BLaER1 treated with 17β-estradiol and CSF1 and Interleukin-3, amounts not matched to agents 10 nM and 100 nM (cell line): ENCODE data around the gene CARD10.

Experiments used
- H3K27ac ChIP-seq, 11 experiments: shearing (Covaris generic); formaldehyde crosslinking; 2 replicates each; pipeline ENCODE4 v1.8.1; 2022
- H3K27me3 ChIP-seq, 11 experiments: shearing (Covaris generic); formaldehyde crosslinking; 2 replicates each; pipeline ENCODE4 v1.8.1; 2022
- H3K36me3 ChIP-seq, 11 experiments: shearing (Covaris generic); formaldehyde crosslinking; 2 replicates each; pipeline ENCODE4 v1.8.1; 2022
- H3K4me1 ChIP-seq, 10 experiments: shearing (Covaris generic); formaldehyde crosslinking; 2 replicates each; pipeline ENCODE4 v1.8.1; 2022
- H3K4me2 ChIP-seq, 11 experiments: shearing (Covaris generic); formaldehyde crosslinking; 2 replicates each; pipeline ENCODE4 v1.8.1; 2022
- H3K4me3 ChIP-seq, 10 experiments: shearing (Covaris generic); formaldehyde crosslinking; 2 replicates each; pipeline ENCODE4 v1.8.1; 2022
- H3K9ac ChIP-seq, 11 experiments: shearing (Covaris generic); formaldehyde crosslinking; 2 replicates each; pipeline ENCODE4 v1.8.1; 2022
- H3K9me3 ChIP-seq, 11 experiments: shearing (Covaris generic); formaldehyde crosslinking; replicated peaks in 1 of 11; 2 replicates each; pipeline ENCODE4 v1.8.1; 2022
- H4K20me1 ChIP-seq, 11 experiments: shearing (Covaris generic); formaldehyde crosslinking; 2 replicates each; pipeline ENCODE4 v1.8.1; 2022
- Cebpa-rat ChIP-seq, 11 experiments: shearing (Covaris generic); IDR thresholded peaks; 2 replicates each; pipeline ENCODE4 v1.8.1; 2022

Gene CARD10

DNA sequence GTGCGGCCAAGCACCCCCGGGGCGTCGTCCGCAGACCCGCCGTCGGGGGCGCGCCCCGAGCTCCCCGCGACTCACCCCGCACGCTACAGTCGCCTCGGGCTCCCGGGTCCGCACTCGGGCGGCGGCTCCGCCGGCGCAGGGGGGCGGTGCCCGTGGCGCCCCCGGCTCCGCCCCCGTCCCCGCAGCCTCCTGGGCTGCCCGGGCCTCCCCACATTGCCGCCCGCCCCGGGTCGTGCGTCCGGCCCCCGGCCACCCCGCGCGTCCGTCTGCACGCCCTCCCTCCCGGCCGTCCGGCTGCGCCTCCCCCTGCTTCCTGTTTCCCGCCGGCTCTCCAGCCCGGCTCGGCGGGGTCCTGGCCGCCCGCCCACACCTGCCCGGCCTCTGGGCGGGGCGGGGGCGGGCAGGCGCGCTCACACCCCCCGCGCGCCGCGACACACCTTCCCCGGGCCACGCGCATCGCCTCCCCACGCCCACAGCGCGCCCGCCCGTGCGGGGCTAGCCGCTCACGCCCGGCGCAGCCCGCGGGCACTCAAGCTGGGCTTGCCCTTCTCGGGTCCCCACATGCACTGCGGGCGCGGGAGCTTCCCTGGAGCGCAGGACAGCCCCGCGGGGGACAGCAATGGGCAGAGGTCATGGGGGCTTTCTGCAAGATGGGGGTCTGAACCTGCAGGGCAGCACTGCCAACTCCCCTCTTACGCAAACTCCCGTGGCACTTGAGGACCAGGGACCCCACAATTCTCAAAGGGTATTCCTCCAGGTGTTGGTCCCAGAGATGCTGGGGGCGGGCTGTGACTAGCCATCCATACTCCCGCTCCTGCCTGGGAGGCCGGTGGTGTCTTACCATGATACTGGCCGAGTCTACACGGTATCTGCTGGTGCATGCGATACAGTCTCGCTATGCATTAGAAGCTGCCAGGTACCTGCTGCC is at the start of gene CARD10:
CARD10 (minus strand) TSS at position 148 of the 928 bp plus-strand sequence. CDS start 215 bp downstream, outside the sequence.
- Histone ChIP-seq H3K9ac (peak within 1 kb of the TSS in 10 of 11 experiments; percentile 39 to 75 (median 58); a peak in 17 of 22 replicates), H3K9me3 (no peaks in the 10 kb centered on the region), H3K27ac (no peak within 1 kb of the TSS), H3K4me3 (peak within 1 kb of the TSS; percentile 51 to 72 (median 60)), H4K20me1 (peaks cover 0 to 30% (median 12%) of the 10 kb centered on the region in 11 experiments; a peak in 12 of 22 replicates), H3K36me3 (no peaks in the 10 kb centered on the region), H3K4me2 (peak within 1 kb of the TSS; percentile 86 to 96 (median 92)), H3K4me1 (peaks cover 11 to 20% (median 15%) of the 10 kb centered on the region in 10 experiments), H3K27me3 (peaks cover 66 to 91% (median 86%) of the 10 kb centered on the region in 11 experiments)
- TF ChIP-seq Cebpa-rat (IDR thresholded peaks at IDR 0.05) = no peak

DNA sequence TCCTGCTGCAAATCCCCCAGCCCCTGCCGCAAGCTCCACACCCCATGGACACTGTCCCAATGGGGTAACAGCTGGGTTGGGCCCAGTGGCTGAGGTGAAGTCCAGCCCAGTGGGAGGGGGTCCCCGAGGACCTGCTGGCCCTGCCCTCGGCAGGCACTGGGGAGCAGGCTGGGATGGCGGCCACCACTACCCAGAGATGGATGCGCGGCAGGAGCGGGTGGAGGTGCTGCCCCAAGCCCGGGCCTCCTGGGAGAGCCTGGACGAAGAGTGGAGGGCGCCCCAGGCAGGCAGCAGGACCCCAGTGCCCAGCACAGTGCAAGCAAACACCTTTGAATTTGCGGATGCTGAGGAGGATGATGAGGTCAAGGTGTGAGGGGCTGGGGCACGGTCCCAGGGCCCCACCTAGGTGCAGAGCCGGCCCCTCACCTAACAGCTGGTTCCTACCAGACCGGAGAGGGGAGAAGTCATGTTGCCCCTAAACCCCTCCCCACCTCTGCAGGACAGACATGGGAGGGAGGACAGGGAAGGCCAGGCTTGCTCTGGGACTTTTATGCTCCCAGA is 49.3 kb upstream of the CARD10 start:
- no peak overlapping the region for H3K27ac ChIP-seq
- H3K4me3 ChIP-seq = no peak overlapping the region
- peaks cover 0 to 23% (median 7%) of the 10 kb centered on the region in 11 experiments; a peak in 10 of 22 replicates for H3K27me3 ChIP-seq
- H3K9me3 ChIP-seq = no peaks in the 10 kb centered on the region
- no peak for TF ChIP-seq Cebpa-rat (IDR thresholded peaks at IDR 0.05)
- H4K20me1 ChIP-seq = no peaks in the 10 kb centered on the region; a peak in 1 of 22 replicates
- H3K36me3 ChIP-seq = no peaks in the 10 kb centered on the region
- H3K4me1 ChIP-seq = peaks cover 29 to 67% (median 58%) of the 10 kb centered on the region in 10 experiments
- H3K9ac ChIP-seq = peak overlapping the region in 1 of 11 experiments; percentile 44; a peak in 1 of 22 replicates
- H3K4me2 ChIP-seq = peak overlapping the region in 8 of 11 experiments; percentile 26 to 57 (median 48); a peak in 13 of 22 replicates

DNA sequence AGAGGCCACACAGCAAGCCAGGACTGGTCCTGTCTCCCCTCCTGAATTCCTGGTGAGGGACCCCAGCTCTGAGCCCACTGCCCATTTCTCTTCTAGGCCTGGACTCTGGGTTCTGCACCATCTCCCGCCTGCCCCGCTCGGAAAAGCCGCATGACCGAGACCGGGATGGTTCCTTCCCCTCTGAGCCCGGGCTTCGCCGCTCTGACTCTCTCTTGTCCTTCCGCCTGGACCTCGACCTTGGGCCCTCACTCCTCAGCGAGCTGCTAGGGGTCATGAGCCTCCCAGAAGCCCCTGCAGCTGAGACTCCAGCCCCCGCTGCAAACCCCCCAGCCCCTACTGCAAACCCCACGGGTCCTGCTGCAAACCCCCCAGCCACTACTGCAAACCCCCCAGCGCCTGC is 48.8 kb upstream of the CARD10 start:
- Histone ChIP-seq H3K4me3 (no peak overlapping the region), H3K9me3 (no peaks in the 10 kb centered on the region), H3K27me3 (peaks cover 0 to 28% (median 11%) of the 10 kb centered on the region in 11 experiments; a peak in 16 of 22 replicates), H3K27ac (no peak overlapping the region), H4K20me1 (no peaks in the 10 kb centered on the region; a peak in 1 of 22 replicates), H3K9ac (no peak overlapping the region), H3K4me2 (peak overlapping the region in 4 of 11 experiments; percentile 30 to 93 (median 53); a peak in 5 of 22 replicates), H3K36me3 (no peaks in the 10 kb centered on the region), H3K4me1 (peaks cover 29 to 72% (median 61%) of the 10 kb centered on the region in 10 experiments)
- TF ChIP-seq Cebpa-rat (IDR thresholded peaks at IDR 0.05) = no peak

GRCh38 chr22:37566903-37567798 is 47.9 kb upstream of the CARD10 start:
- Histone ChIP-seq H3K36me3 (no peaks in the 10 kb centered on the region), H4K20me1 (no peaks in the 10 kb centered on the region; a peak in 1 of 22 replicates), H3K4me1 (peaks cover 30 to 76% (median 65%) of the 10 kb centered on the region in 10 experiments), H3K9ac (peak overlapping the region in 7 of 11 experiments; percentile 11 to 67 (median 51); a peak in 12 of 22 replicates), H3K9me3 (no peaks in the 10 kb centered on the region), H3K27me3 (peaks cover 6 to 37% (median 19%) of the 10 kb centered on the region in 11 experiments), H3K4me3 (peak overlapping the region in 2 of 10 experiments; percentile 6 to 14; a peak in 1 of 20 replicates), H3K27ac (peak overlapping the region in 6 of 11 experiments; percentile 17 to 73 (median 66); a peak in 11 of 22 replicates), H3K4me2 (peak overlapping the region; percentile 52 to 93 (median 89))
- no peak for TF ChIP-seq Cebpa-rat (IDR thresholded peaks at IDR 0.05)

DNA sequence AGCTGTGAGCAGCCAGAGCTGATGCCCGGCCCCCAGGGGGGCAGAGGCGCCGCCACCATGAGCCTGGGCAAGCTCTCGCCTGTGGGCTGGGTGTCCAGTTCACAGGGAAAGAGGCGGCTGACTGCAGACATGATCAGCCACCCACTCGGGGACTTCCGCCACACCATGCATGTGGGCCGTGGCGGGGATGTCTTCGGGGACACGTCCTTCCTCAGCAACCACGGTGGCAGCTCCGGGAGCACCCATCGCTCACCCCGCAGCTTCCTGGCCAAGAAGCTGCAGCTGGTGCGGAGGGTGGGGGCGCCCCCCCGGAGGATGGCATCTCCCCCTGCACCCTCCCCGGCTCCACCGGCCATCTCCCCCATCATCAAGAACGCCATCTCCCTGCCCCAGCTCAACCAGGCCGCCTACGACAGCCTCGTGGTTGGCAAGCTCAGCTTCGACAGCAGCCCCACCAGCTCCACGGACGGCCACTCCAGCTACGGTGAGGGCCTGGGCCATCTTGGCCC is 47.2 kb upstream of the CARD10 start:
- no peak for TF ChIP-seq Cebpa-rat (IDR thresholded peaks at IDR 0.05)
- Histone ChIP-seq H3K27ac (peak overlapping the region in 7 of 11 experiments; percentile 17 to 77 (median 66); a peak in 14 of 22 replicates), H3K36me3 (no peaks in the 10 kb centered on the region), H3K27me3 (peaks cover 14 to 44% (median 27%) of the 10 kb centered on the region in 11 experiments), H3K9me3 (no peaks in the 10 kb centered on the region), H3K4me3 (peak overlapping the region in 8 of 10 experiments; percentile 6 to 50 (median 24); a peak in 10 of 20 replicates), H4K20me1 (peaks cover 0 to 3% (median 0%) of the 10 kb centered on the region in 11 experiments; a peak in 8 of 22 replicates), H3K9ac (peak overlapping the region in 10 of 11 experiments; percentile 11 to 67 (median 27); a peak in 14 of 22 replicates), H3K4me2 (peak overlapping the region; percentile 52 to 93 (median 89)), H3K4me1 (peaks cover 37 to 83% (median 72%) of the 10 kb centered on the region in 10 experiments)

DNA sequence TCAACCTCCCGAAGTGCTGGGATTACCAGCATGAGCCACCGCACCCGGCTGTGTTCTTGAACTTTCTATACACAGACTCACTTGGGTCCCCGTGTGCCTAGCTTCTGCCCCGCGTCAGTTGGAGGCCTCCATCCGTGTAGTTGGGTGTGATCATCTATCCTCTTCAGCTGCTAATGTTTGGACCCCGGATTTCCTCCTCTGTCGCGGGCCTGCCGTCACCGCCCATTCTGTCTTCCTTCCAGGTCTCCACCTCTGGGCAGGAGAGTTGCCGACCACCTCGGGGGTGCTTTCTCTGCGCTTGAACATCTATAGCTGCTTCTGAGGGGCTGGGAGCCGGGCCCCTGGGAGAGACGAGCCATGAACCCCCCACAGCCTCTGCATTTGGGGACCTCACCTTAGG is 46.6 kb upstream of the CARD10 start:
- Histone ChIP-seq H3K4me1 (peaks cover 43 to 84% (median 78%) of the 10 kb centered on the region in 10 experiments), H3K9ac (peak overlapping the region in 10 of 11 experiments; percentile 11 to 67 (median 27); a peak in 13 of 22 replicates), H3K27me3 (peaks cover 19 to 44% (median 33%) of the 10 kb centered on the region in 11 experiments), H4K20me1 (peaks cover 0 to 8% (median 5%) of the 10 kb centered on the region in 11 experiments; a peak in 12 of 22 replicates), H3K27ac (peak overlapping the region in 7 of 11 experiments; percentile 17 to 77 (median 66); a peak in 12 of 22 replicates), H3K4me3 (peak overlapping the region in 7 of 10 experiments; percentile 12 to 50 (median 29); a peak in 8 of 20 replicates), H3K36me3 (no peaks in the 10 kb centered on the region), H3K4me2 (peak overlapping the region; percentile 52 to 93 (median 89)), H3K9me3 (no peaks in the 10 kb centered on the region)
- TF ChIP-seq Cebpa-rat (IDR thresholded peaks at IDR 0.05) = no peak

DNA sequence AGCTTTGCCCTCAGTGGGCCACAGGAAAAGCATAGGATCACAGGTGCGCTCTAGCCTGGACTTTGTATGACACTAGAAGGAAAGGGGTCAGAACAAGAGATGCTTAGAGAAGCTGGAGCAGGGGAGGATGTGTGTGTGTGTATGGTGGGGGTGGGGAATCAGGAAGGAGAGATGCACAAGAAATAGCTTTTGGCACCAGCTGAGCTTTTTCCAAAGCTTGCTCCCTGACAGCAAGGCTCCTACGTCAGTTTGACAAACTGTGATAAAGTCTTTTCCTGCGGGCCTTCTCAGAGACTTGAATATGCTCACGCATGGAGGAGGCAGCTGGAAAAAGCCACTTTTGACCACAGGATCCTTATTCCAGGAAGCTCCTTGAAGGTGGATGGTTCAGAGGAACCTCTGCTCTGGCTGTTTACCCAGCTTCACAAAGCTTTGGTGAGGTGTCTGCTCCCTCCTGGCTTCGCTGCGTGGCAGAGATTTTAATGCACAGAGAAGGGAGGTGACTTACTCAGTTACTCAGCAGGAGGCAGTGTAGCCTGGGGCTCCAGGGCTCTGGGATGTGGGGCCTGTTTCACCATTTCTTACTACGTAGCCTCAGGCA is 45.0 kb upstream of the CARD10 start:
- H3K4me2 ChIP-seq = peak overlapping the region; percentile 4 to 93 (median 39); a peak in 18 of 22 replicates
- peaks cover 0 to 13% (median 10%) of the 10 kb centered on the region in 11 experiments; a peak in 12 of 22 replicates for H4K20me1 ChIP-seq
- peaks cover 48 to 84% (median 78%) of the 10 kb centered on the region in 10 experiments for H3K4me1 ChIP-seq
- H3K27me3 ChIP-seq = peaks cover 36 to 58% (median 43%) of the 10 kb centered on the region in 11 experiments
- H3K36me3 ChIP-seq = no peaks in the 10 kb centered on the region
- H3K9ac ChIP-seq = no peak overlapping the region
- TF ChIP-seq Cebpa-rat (IDR thresholded peaks at IDR 0.05) = no peak
- no peaks in the 10 kb centered on the region for H3K9me3 ChIP-seq
- H3K27ac ChIP-seq = no peak overlapping the region
- no peak overlapping the region for H3K4me3 ChIP-seq
